GM12878 (cell line): ENCODE data around the gene TAPBP. TPM values are rescaled to one million over a fixed set of nuclear protein-coding genes. Genes with fewer than 3 reads are reported as not detected.

Experiments used
- ATF7 ChIP-seq: fragments of 450-650 bp; IDR thresholded peaks from 2 replicates; pipeline ENCODE4 v1.6.1; 2016; ENCODE audit warnings: low read depth, mild to moderate bottlenecking
- BACH1 ChIP-seq: fragments of 450-650 bp; IDR thresholded peaks from 2 replicates; pipeline ENCODE4 v1.6.1; 2017; ENCODE audit warnings: mild to moderate bottlenecking, borderline replicate concordance
- BCL11A ChIP-seq: IDR thresholded peaks from 2 replicates; pipeline ENCODE4 v1.6.1; 2011; ENCODE audit warnings: low read depth, low read length
- BMI1 ChIP-seq: fragments of 450-650 bp; IDR thresholded peaks from 2 replicates; pipeline ENCODE4 v1.6.1; 2016; ENCODE audit warnings: mild to moderate bottlenecking, moderate library complexity, borderline replicate concordance
- CHD2 ChIP-seq: IDR thresholded peaks from 2 replicates; pipeline ENCODE4 v1.6.1; 2011; ENCODE audit warnings: low read depth, low read length, improper control_type of control experiment, borderline replicate concordance
- DPF2 ChIP-seq: fragments of 450-650 bp; IDR thresholded peaks from 2 replicates; pipeline ENCODE4 v1.6.1; 2017; ENCODE audit warnings: mild to moderate bottlenecking
- EED ChIP-seq: sonication (generic); IDR thresholded peaks from 2 replicates; pipeline ENCODE4 v1.6.1; 2016; ENCODE audit warnings: antibody characterized with exemption, low read depth
- ETV6 ChIP-seq, 2 experiments: fragments of 450-650 bp in 1 of 2; IDR thresholded peaks in 1 of 2; conservative IDR thresholded peaks in 1 of 2; 2 replicates each; pipeline ENCODE4 v1.6.1; 2014; ENCODE audit warnings: antibody characterized with exemption in 1 of 2, borderline replicate concordance in 1 of 2, low read depth in 1 of 2, mild to moderate bottlenecking in 1 of 2, moderate library complexity in 1 of 2
- JUND ChIP-seq: IDR thresholded peaks from 2 replicates; pipeline ENCODE4 v1.6.1; 2012; ENCODE audit warnings: low read depth, mild to moderate bottlenecking, low read length, improper control_type of control experiment, moderate library complexity
- KAT2A ChIP-seq: conservative IDR thresholded peaks from 2 replicates; pipeline ENCODE4 v1.6.1; 2011; ENCODE audit warnings: low read depth, low read length; ENCODE audit not compliant: control insufficient read depth
- LARP7 ChIP-seq: fragments of 450-650 bp; IDR thresholded peaks from 2 replicates; pipeline ENCODE4 v1.6.1; 2017; ENCODE audit warnings: mild to moderate bottlenecking
- MEF2A ChIP-seq: IDR thresholded peaks from 2 replicates; pipeline ENCODE4 v1.6.1; 2011; ENCODE audit warnings: low read depth, mild to moderate bottlenecking, low read length, moderate library complexity; ENCODE audit not compliant: insufficient read depth
- MTA2 ChIP-seq: fragments of 450-650 bp; IDR thresholded peaks from 2 replicates; pipeline ENCODE4 v1.6.1; 2016; ENCODE audit warnings: low read depth, mild to moderate bottlenecking, moderate library complexity
- MXI1 ChIP-seq: fragments of 150-350 bp; IDR thresholded peaks from 2 replicates; pipeline ENCODE4 v1.6.1; 2011; ENCODE audit warnings: low read depth, mild to moderate bottlenecking, inconsistent platforms, low read length, improper control_type of control experiment
- NRF1 ChIP-seq: conservative IDR thresholded peaks from 2 replicates; pipeline ENCODE4 v1.6.1; 2011; ENCODE audit warnings: mild to moderate bottlenecking, low read depth, low read length, improper control_type of control experiment
- PAX5 ChIP-seq: IDR thresholded peaks from 2 replicates; pipeline ENCODE4 v1.6.1; 2011; ENCODE audit warnings: low read depth, low read length, borderline replicate concordance
- PML ChIP-seq: IDR thresholded peaks from 2 replicates; pipeline ENCODE4 v1.6.1; 2012; ENCODE audit warnings: low read length, inconsistent platforms
- RBBP5 ChIP-seq: fragments of 200-600 bp; sonication (generic); conservative IDR thresholded peaks from 2 replicates; pipeline ENCODE4 v1.6.1; 2016
- SIX5 ChIP-seq: IDR thresholded peaks from 2 replicates; pipeline ENCODE4 v1.6.1; 2011; ENCODE audit warnings: mild to moderate bottlenecking, low read depth, low read length, moderate library complexity; ENCODE audit not compliant: severe bottlenecking
- SMAD5 ChIP-seq: IDR thresholded peaks from 2 replicates; pipeline ENCODE4 v1.6.1; 2016; ENCODE audit warnings: antibody characterized with exemption, low read depth
- STAT1 ChIP-seq: fragments of 450-650 bp; conservative IDR thresholded peaks from 2 replicates; pipeline ENCODE4 v1.6.1; 2014; ENCODE audit warnings: antibody characterized with exemption, mild to moderate bottlenecking
- STAT3 ChIP-seq: IDR thresholded peaks from 2 replicates; pipeline ENCODE4 v1.6.1; 2011; ENCODE audit warnings: low read depth, low read length, improper control_type of control experiment
- SUZ12 ChIP-seq: fragments of 200-600 bp; sonication (generic); IDR thresholded peaks from one replicate; pipeline ENCODE4 v1.6.1; 2018; ENCODE audit warnings: antibody characterized with exemption, mild to moderate bottlenecking; ENCODE audit not compliant: unreplicated experiment
- TARDBP ChIP-seq: IDR thresholded peaks from 2 replicates; pipeline ENCODE4 v1.6.1; 2016; ENCODE audit warnings: borderline replicate concordance
- polyA plus RNA-seq, 11 experiments: library from polyadenylated mRNA; depleted of rRNA in 4 of 11; unstranded in 6 of 11; stranded (reverse) in 5 of 11; fragments of >200 nt; fragmentation: Nextera tagmentation in 4 of 11; fragmentation: Illumina TruSeq in 1 of 11; extraction: Ambion mirVana in 4 of 11; extraction: Trizol in 1 of 11; gene quantifications; 1 replicate in 1 of 11; 2 replicates in 10 of 11; pipeline versions ENCODE4 v1.2.1 to v1.2.3, GENCODE V29; 2011 to 2016; ENCODE audit warnings: inconsistent platforms in 2 of 11, missing spikeins in 2 of 11, low read depth in 1 of 11
- total RNA-seq, 4 experiments: library from RNA; depleted of rRNA in 3 of 4; stranded (reverse); fragments of >200 nt in 3 of 4; fragmentation: Illumina TruSeq in 1 of 4; extraction: Trizol in 1 of 4; gene quantifications; 2 replicates each; pipeline versions ENCODE4 v1.2.1 to v1.2.3, GENCODE V29; 2013 to 2021
- TF ChIP-seq, protein P1 (sequence below): fragments of 450-650 bp; IDR thresholded peaks from 2 replicates; pipeline ENCODE4 v1.6.1; 2017; ENCODE audit warnings: low read depth, mild to moderate bottlenecking, moderate library complexity
- TF ChIP-seq, protein P2 (sequence below): IDR thresholded peaks from 2 replicates; pipeline ENCODE4 v1.6.1; 2012; ENCODE audit warnings: low read length, inconsistent platforms
- TF ChIP-seq, protein P3 (sequence below): fragments of 150-350 bp; IDR thresholded peaks from 2 replicates; pipeline ENCODE4 v1.6.1; 2014; ENCODE audit warnings: mild to moderate bottlenecking, low read depth, low read length
- TF ChIP-seq, protein P4 (sequence below): fragments of 450-650 bp; IDR thresholded peaks from 2 replicates; pipeline ENCODE4 v1.6.1; 2017; ENCODE audit warnings: mild to moderate bottlenecking, low read depth, inconsistent platforms; ENCODE audit not compliant: poor library complexity, severe bottlenecking

TAPBP gene
- total and polyA plus RNA-seq, 10 of the 15 experiments (the other 5 are each of a cell fraction or from before 2014, with no cell fraction given) = 14.6 to 210 (median 78.1) TPM

DNA sequence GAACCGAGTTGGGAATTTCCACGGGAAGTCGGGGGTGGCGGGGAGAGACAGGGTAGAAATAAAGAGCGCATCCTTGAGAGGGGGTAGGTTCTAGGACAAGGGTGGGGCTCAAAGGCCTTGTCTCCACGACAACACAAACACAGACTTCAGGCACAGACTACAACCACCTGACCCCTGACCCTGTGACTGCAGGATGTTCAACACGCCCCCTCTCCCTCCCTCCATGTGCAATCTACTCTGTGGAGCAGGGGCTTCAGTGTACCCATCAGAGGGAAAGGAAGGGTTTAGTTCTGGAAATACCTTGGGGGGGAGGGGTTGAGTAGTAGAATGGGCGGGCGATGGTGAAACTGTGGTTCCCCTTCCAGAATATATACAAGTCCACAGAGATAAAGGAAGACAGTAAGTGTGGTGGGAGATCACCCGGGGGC, 651 bp upstream of the TAPBP start (continued):
- TF ChIP-seq NRF1 (no peak), DPF2 (no peak; the same call in 1 of the 2 replicates), MEF2A (0 out of 2 replicates have a peak, but pooled peaks have one; percentile 16), BMI1 (peak; percentile 70), BACH1 (no peak), MTA2 (peak; percentile 26; the same call in 1 of the 2 replicates), CHD2 (no peak), PML (no peak), STAT1 (no peak), SUZ12 (no peak), BCL11A (no peak), STAT3 (no peak), SMAD5 (no peak), KAT2A (no peak), TARDBP (no peak), EED (peak; percentile 18; the same call in 1 of the 2 replicates), SIX5 (no peak), JUND (no peak), ETV6 (conservative IDR thresholded peaks at IDR 0.05 in 1 of 2, IDR thresholded peaks at IDR 0.05 in 1 of 2; ENCODE audit: borderline replicate concordance in 1 of 2, low read depth in 1 of 2) (no peak), MXI1 (peak; percentile 67; the same call in 1 of the 2 replicates), PAX5 (no peak), RBBP5 (no peak), LARP7 (no peak), ATF7 (no peak)
- TF ChIP-seq, protein P1, sequence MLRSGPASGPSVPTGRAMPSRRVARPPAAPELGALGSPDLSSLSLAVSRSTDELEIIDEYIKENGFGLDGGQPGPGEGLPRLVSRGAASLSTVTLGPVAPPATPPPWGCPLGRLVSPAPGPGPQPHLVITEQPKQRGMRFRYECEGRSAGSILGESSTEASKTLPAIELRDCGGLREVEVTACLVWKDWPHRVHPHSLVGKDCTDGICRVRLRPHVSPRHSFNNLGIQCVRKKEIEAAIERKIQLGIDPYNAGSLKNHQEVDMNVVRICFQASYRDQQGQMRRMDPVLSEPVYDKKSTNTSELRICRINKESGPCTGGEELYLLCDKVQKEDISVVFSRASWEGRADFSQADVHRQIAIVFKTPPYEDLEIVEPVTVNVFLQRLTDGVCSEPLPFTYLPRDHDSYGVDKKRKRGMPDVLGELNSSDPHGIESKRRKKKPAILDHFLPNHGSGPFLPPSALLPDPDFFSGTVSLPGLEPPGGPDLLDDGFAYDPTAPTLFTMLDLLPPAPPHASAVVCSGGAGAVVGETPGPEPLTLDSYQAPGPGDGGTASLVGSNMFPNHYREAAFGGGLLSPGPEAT = no peak; the same call in 1 of the 2 replicates
- TF ChIP-seq, protein P2, sequence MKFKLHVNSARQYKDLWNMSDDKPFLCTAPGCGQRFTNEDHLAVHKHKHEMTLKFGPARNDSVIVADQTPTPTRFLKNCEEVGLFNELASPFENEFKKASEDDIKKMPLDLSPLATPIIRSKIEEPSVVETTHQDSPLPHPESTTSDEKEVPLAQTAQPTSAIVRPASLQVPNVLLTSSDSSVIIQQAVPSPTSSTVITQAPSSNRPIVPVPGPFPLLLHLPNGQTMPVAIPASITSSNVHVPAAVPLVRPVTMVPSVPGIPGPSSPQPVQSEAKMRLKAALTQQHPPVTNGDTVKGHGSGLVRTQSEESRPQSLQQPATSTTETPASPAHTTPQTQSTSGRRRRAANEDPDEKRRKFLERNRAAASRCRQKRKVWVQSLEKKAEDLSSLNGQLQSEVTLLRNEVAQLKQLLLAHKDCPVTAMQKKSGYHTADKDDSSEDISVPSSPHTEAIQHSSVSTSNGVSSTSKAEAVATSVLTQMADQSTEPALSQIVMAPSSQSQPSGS = no peak
- TF ChIP-seq, protein P3, sequence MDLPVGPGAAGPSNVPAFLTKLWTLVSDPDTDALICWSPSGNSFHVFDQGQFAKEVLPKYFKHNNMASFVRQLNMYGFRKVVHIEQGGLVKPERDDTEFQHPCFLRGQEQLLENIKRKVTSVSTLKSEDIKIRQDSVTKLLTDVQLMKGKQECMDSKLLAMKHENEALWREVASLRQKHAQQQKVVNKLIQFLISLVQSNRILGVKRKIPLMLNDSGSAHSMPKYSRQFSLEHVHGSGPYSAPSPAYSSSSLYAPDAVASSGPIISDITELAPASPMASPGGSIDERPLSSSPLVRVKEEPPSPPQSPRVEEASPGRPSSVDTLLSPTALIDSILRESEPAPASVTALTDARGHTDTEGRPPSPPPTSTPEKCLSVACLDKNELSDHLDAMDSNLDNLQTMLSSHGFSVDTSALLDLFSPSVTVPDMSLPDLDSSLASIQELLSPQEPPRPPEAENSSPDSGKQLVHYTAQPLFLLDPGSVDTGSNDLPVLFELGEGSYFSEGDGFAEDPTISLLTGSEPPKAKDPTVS = no peak
- TF ChIP-seq, protein P4, sequence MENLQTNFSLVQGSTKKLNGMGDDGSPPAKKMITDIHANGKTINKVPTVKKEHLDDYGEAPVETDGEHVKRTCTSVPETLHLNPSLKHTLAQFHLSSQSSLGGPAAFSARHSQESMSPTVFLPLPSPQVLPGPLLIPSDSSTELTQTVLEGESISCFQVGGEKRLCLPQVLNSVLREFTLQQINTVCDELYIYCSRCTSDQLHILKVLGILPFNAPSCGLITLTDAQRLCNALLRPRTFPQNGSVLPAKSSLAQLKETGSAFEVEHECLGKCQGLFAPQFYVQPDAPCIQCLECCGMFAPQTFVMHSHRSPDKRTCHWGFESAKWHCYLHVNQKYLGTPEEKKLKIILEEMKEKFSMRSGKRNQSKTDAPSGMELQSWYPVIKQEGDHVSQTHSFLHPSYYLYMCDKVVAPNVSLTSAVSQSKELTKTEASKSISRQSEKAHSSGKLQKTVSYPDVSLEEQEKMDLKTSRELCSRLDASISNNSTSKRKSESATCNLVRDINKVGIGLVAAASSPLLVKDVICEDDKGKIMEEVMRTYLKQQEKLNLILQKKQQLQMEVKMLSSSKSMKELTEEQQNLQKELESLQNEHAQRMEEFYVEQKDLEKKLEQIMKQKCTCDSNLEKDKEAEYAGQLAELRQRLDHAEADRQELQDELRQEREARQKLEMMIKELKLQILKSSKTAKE = no peak
